H1 (cell line): ENCODE results near the gene SLC44A1. TPM values are rescaled to one million over a fixed set of nuclear protein-coding genes. Genes with fewer than 3 reads are reported as not detected.

Experiments used
- CTCF ChIA-PET: fragments of 300-600 bp; sonication (Branson Sonifier 250); formaldehyde crosslinking; loops from one replicate; lab custom pipeline; 2021; ENCODE audit not compliant: partially characterized antibody; lab: Charles Lee
- POLR2A ChIA-PET: fragments of 300-600 bp; sonication (Branson Sonifier 250); formaldehyde crosslinking; loops from one replicate; lab custom pipeline; 2021; ENCODE audit warnings: inconsistent platforms; ENCODE audit not compliant: partially characterized antibody; lab: Charles Lee
- DNase-seq, 2 experiments: peaks; one replicate each; pipeline versions ENCODE4 v3.0.0 to v3.0.0-alpha.2; 2010 to 2022; ENCODE audit warnings: low spot score in 2 of 2, low read depth in 1 of 2, mixed read lengths in 1 of 2
- FAIRE-seq: peaks from 2 replicates; lab custom pipeline; 2011; peaks lifted over from hg19 to GRCh38; lab: Jason Lieb, UNC
- H2AFZ ChIP-seq: 2 replicates; pipeline ENCODE4 v1.8.1; 2012; ENCODE audit warnings: low read length, inconsistent platforms
- H2AK5ac ChIP-seq: 2 replicates; pipeline ENCODE4 v1.6.1; 2013; ENCODE audit warnings: low read depth, low read length
- H2BK120ac ChIP-seq: replicated peaks from 2 replicates; pipeline ENCODE3; 2013; ENCODE audit warnings: low read depth, low read length, inconsistent platforms
- H2BK12ac ChIP-seq: 2 replicates; pipeline ENCODE4 v1.6.1; 2013; ENCODE audit warnings: low read depth, low read length
- H2BK15ac ChIP-seq: 2 replicates; pipeline ENCODE4 v1.6.1; 2013; ENCODE audit warnings: low read length
- H2BK20ac ChIP-seq: 2 replicates; pipeline ENCODE4 v1.6.1; 2013; ENCODE audit warnings: low read length
- H2BK5ac ChIP-seq: 2 replicates; pipeline ENCODE4 v1.6.1; 2013; ENCODE audit warnings: low read depth, low read length
- H3K14ac ChIP-seq: 2 replicates; pipeline ENCODE4 v1.6.1; 2013; ENCODE audit warnings: inconsistent platforms; ENCODE audit not compliant: insufficient read length
- H3K18ac ChIP-seq: 2 replicates; pipeline ENCODE4 v1.6.1; 2013; ENCODE audit warnings: low read length; ENCODE audit errors: extremely low read depth
- H3K23ac ChIP-seq: 2 replicates; pipeline ENCODE4 v1.6.1; 2013; ENCODE audit warnings: inconsistent platforms; ENCODE audit not compliant: insufficient read length
- H3K23me2 ChIP-seq: 2 replicates; pipeline ENCODE4 v1.6.1; 2013; ENCODE audit warnings: low read depth, low read length
- H3K27ac ChIP-seq: 2 replicates; pipeline ENCODE4 v1.6.1; 2011; ENCODE audit warnings: low read depth, low read length, inconsistent platforms
- H3K27me3 ChIP-seq, 4 experiments: replicated peaks in 1 of 4; 1 replicate in 1 of 4; 2 replicates in 3 of 4; pipeline versions ENCODE4 v1.6.1 to v1.8.1; 2011 to 2013; ENCODE audit warnings: low read length in 3 of 4, mild to moderate bottlenecking in 3 of 4, inconsistent platforms in 2 of 4, mixed read lengths in 2 of 4, moderate library complexity in 1 of 4; ENCODE audit not compliant: control insufficient read depth in 3 of 4, insufficient read depth in 3 of 4; ENCODE audit errors: extremely low read depth in 1 of 4
- H3K36me3 ChIP-seq, 4 experiments: 2 replicates each; pipeline versions ENCODE4 v1.6.1 to v1.8.1; 2011 to 2013; ENCODE audit warnings: mild to moderate bottlenecking in 4 of 4, low read length in 3 of 4, moderate library complexity in 2 of 4, control low read depth in 1 of 4, inconsistent platforms in 1 of 4; ENCODE audit not compliant: insufficient read depth in 4 of 4, control insufficient read depth in 2 of 4
- H3K4ac ChIP-seq: replicated peaks from 2 replicates; pipeline ENCODE3; 2013; ENCODE audit warnings: low read length, low read depth, mixed read lengths, inconsistent platforms; ENCODE audit not compliant: insufficient read length
- H3K4me1 ChIP-seq, 4 experiments: replicated peaks in 1 of 4; 1 replicate in 1 of 4; 2 replicates in 3 of 4; pipeline versions ENCODE4 v1.6.1 to v1.8.1; 2011 to 2013; ENCODE audit warnings: low read length in 3 of 4, inconsistent platforms in 2 of 4, mixed read lengths in 1 of 4; ENCODE audit not compliant: insufficient read depth in 4 of 4, control insufficient read depth in 3 of 4
- H3K4me2 ChIP-seq, 2 experiments: 2 replicates each; pipeline versions ENCODE4 v1.6.1 to v1.8.1; 2011 to 2013; ENCODE audit warnings: low read depth in 2 of 2, low read length in 2 of 2, control low read depth in 1 of 2, inconsistent platforms in 1 of 2, mild to moderate bottlenecking in 1 of 2; ENCODE audit not compliant: insufficient read depth in 1 of 2
- H3K4me3 ChIP-seq, 4 experiments: fragments of 200-600, 300-600 bp in 1 of 4; sonication (generic), shearing (Covaris generic), sonication (Bioruptor Twin) in 1 of 4; 2 replicates each; pipeline versions ENCODE4 v1.5.1 to v1.8.1; 2011 to 2016; ENCODE audit warnings: low read length in 4 of 4, low read depth in 3 of 4, control low read depth in 2 of 4, inconsistent platforms in 2 of 4, mild to moderate bottlenecking in 2 of 4, mixed read lengths in 1 of 4, moderate library complexity in 1 of 4; ENCODE audit not compliant: insufficient read depth in 2 of 4; ENCODE audit errors: extremely low read depth in 1 of 4
- H3K56ac ChIP-seq: replicated peaks from 2 replicates; pipeline ENCODE3; 2013; ENCODE audit warnings: low read depth, mild to moderate bottlenecking, mixed read lengths, low read length, inconsistent platforms; ENCODE audit not compliant: insufficient read length
- H3K79me1 ChIP-seq: 2 replicates; pipeline ENCODE4 v1.6.1; 2013; ENCODE audit warnings: low read depth, low read length, control low read depth
- H3K79me2 ChIP-seq, 2 experiments: 2 replicates each; pipeline versions ENCODE4 v1.6.1 to v1.8.1; 2012 to 2013; ENCODE audit warnings: low read length in 2 of 2, mild to moderate bottlenecking in 2 of 2, inconsistent platforms in 1 of 2; ENCODE audit not compliant: insufficient read depth in 2 of 2, control insufficient read depth in 1 of 2
- H3K9ac ChIP-seq, 4 experiments: replicated peaks in 1 of 4; 1 replicate in 1 of 4; 2 replicates in 3 of 4; pipeline versions ENCODE4 v1.6.1 to v1.8.1; 2011 to 2013; ENCODE audit warnings: low read depth in 3 of 4, low read length in 3 of 4, control low read depth in 2 of 4, mild to moderate bottlenecking in 2 of 4, moderate library complexity in 2 of 4, inconsistent platforms in 1 of 4; ENCODE audit errors: extremely low read depth in 1 of 4
- H3K9me3 ChIP-seq, 2 experiments: 2 replicates each; pipeline versions ENCODE4 v1.6.1 to v1.8.1; 2012 to 2013; ENCODE audit warnings: mild to moderate bottlenecking in 2 of 2, moderate library complexity in 2 of 2, control low read depth in 1 of 2, inconsistent platforms in 1 of 2, low read depth in 1 of 2, low read length in 1 of 2, mixed read lengths in 1 of 2; ENCODE audit not compliant: insufficient read depth in 2 of 2
- H4K20me1 ChIP-seq, 2 experiments: replicated peaks in 1 of 2; 2 replicates each; pipeline versions ENCODE3 to v1.8.1; 2011 to 2013; ENCODE audit warnings: inconsistent platforms in 2 of 2, low read length in 2 of 2, mild to moderate bottlenecking in 1 of 2; ENCODE audit not compliant: insufficient read depth in 2 of 2, control insufficient read depth in 1 of 2
- H4K5ac ChIP-seq: 2 replicates; pipeline ENCODE4 v1.6.1; 2013; ENCODE audit warnings: low read length, low read depth, mixed read lengths, inconsistent platforms; ENCODE audit not compliant: insufficient read length
- H4K8ac ChIP-seq: 2 replicates; pipeline ENCODE4 v1.8.0; 2013; ENCODE audit warnings: mild to moderate bottlenecking, moderate library complexity, low read length, inconsistent platforms; ENCODE audit not compliant: insufficient read depth; ENCODE audit errors: extremely low read depth
- H4K91ac ChIP-seq: replicated peaks from 2 replicates; pipeline ENCODE3; 2013; ENCODE audit warnings: low read length, mixed read lengths, inconsistent platforms; ENCODE audit not compliant: insufficient read length
- POU5F1 ChIP-seq: IDR thresholded peaks from 2 replicates; pipeline ENCODE4 v1.6.1; 2011; ENCODE audit warnings: low read depth, mild to moderate bottlenecking, low read length, moderate library complexity
- RAD21 ChIP-seq, 2 experiments: IDR thresholded peaks in 1 of 2; conservative IDR thresholded peaks in 1 of 2; 2 replicates each; pipeline ENCODE4 v1.6.1; 2011; ENCODE audit warnings: low read depth in 2 of 2, low read length in 2 of 2, improper control_type of control experiment in 1 of 2, inconsistent platforms in 1 of 2, mild to moderate bottlenecking in 1 of 2, moderate library complexity in 1 of 2
- RBBP5 ChIP-seq: IDR thresholded peaks from 2 replicates; pipeline ENCODE4 v1.7.1; 2012; ENCODE audit warnings: low read depth, mild to moderate bottlenecking, inconsistent platforms, low read length, moderate library complexity, borderline replicate concordance
- RXRA ChIP-seq: IDR thresholded peaks from 2 replicates; pipeline ENCODE4 v1.6.1; 2011; ENCODE audit warnings: low read depth, mild to moderate bottlenecking, low read length, moderate library complexity; ENCODE audit not compliant: insufficient read depth
- SIRT6 ChIP-seq: IDR thresholded peaks from one replicate; pipeline ENCODE4 v1.7.1; 2012; ENCODE audit warnings: low read length, inconsistent platforms
- WGBS, 2 experiments: shearing (Covaris generic) in 1 of 2; methylation state at CpG; one replicate each; pipeline versions ENCODE4 v1.1.6 to v1.1.7; 2013 to 2015; ENCODE audit warnings: low lambda C conversion rate in 2 of 2, mixed read lengths in 2 of 2, inconsistent platforms in 1 of 2, low coverage in 1 of 2, missing lambda C conversion rate in 1 of 2; ENCODE audit not compliant: insufficient replicate concordance in 2 of 2, insufficient coverage in 1 of 2, insufficient read length in 1 of 2; ENCODE audit errors: extremely low coverage in 1 of 2, missing lambda C conversion rate in 1 of 2; 5-methylcytosine and 5-hydroxymethylcytosine counted together
- polyA plus RNA-seq, 7 experiments: library from polyadenylated mRNA; depleted of rRNA in 3 of 7; stranded (reverse) in 5 of 7; unstranded in 2 of 7; fragments of >200 nt in 5 of 7; fragments of 200-250 nt in 2 of 7; gene quantifications; 1 replicate in 5 of 7; 2 replicates in 1 of 7; 4 replicates in 1 of 7; pipeline versions ENCODE4 v1.2.1 to v1.2.3, GENCODE V29; 2011 to 2013; ENCODE audit warnings: missing spikeins in 2 of 7, mixed read lengths in 2 of 7
- total RNA-seq: library from RNA; stranded (reverse); fragmentation: NEBNext Ultra II Directional; extraction: Animal tissue kit (Norgen Biotek cat#: 25700); gene quantifications from 2 replicates; pipeline ENCODE4 v1.2.1, GENCODE V29; 2021
- TF ChIP-seq, protein P1 (sequence below), 3 experiments: IDR thresholded peaks; 1 replicate in 2 of 3; 2 replicates in 1 of 3; pipeline versions ENCODE4 v1.5.1 to v1.6.1; 2011; ENCODE audit warnings: low read length in 3 of 3, mild to moderate bottlenecking in 3 of 3, inconsistent platforms in 2 of 3, low read depth in 1 of 3, moderate library complexity in 1 of 3; ENCODE audit not compliant: insufficient read depth in 1 of 3; ENCODE audit errors: control extremely low read depth in 1 of 3

Gene SLC44A1
- total and polyA plus RNA-seq, 2 of the 8 experiments (the other 6 are each of a cell fraction or from before 2014, with no cell fraction given), result 30.5 to 71.2 TPM

DNA sequence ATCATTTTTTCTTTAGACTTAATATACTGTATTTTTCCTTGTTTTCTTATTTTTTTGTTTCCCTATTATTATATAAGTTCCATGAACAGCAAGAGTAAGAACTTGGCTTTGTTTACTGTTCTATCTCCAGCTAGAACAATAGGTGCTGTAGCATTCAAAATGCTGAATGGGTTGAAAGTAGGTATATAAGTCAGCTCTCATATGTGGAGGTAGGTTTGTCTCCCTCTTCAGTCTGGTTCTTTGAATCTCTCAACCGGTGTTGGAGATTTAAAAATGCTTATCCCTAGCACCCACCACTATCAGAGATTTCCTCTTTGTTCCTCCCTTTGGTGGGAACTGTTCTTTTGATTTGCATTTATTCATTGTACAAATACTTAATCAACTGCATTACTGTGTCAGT lies 115.9 kb downstream of the SLC44A1 start:
- H3K4me3 ChIP-seq, result no peak overlapping the region
- H3K4me2 ChIP-seq, result no peak overlapping the region
- FAIRE-seq, result no peak
- no peak overlapping the region for H4K91ac ChIP-seq
- H2BK120ac ChIP-seq, result no peak overlapping the region
- no peaks in the 10 kb centered on the region for H4K20me1 ChIP-seq
- H3K27me3 ChIP-seq, result no peaks in the 10 kb centered on the region
- TF ChIP-seq RAD21 (IDR thresholded peaks at IDR 0.05 in 1 of 2, conservative IDR thresholded peaks at IDR 0.05 in 1 of 2; ENCODE audit: low read depth in 2 of 2, low read length in 2 of 2) (peak; percentile 18 to 30; a peak in 3 of 4 replicates), POU5F1 (no peak), SIRT6 (no peak), RXRA (no peak), RBBP5 (no peak)
- TF ChIP-seq, protein P1, sequence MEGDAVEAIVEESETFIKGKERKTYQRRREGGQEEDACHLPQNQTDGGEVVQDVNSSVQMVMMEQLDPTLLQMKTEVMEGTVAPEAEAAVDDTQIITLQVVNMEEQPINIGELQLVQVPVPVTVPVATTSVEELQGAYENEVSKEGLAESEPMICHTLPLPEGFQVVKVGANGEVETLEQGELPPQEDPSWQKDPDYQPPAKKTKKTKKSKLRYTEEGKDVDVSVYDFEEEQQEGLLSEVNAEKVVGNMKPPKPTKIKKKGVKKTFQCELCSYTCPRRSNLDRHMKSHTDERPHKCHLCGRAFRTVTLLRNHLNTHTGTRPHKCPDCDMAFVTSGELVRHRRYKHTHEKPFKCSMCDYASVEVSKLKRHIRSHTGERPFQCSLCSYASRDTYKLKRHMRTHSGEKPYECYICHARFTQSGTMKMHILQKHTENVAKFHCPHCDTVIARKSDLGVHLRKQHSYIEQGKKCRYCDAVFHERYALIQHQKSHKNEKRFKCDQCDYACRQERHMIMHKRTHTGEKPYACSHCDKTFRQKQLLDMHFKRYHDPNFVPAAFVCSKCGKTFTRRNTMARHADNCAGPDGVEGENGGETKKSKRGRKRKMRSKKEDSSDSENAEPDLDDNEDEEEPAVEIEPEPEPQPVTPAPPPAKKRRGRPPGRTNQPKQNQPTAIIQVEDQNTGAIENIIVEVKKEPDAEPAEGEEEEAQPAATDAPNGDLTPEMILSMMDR (IDR thresholded peaks at IDR 0.05; ENCODE audit: control extremely low read depth in 1 of 3, insufficient read depth in 1 of 3, low read depth in 1 of 3, low read length in 3 of 3), result peak in 2 of 3 experiments; percentile 21 to 23; a peak in 2 of 4 replicates
- TF ChIP-seq, all 59 proteins: peak for 2
- Histone ChIP-seq H3K27ac (no peak overlapping the region), H3K9ac (no peak overlapping the region), H2AFZ (no peak overlapping the region), H3K4me1 (no peaks in the 10 kb centered on the region), H3K36me3 (peaks cover 6 to 40% (median 13%) of the 10 kb centered on the region in 4 experiments; a peak in 6 of 8 replicates), H3K4ac (no peak overlapping the region), H3K23ac (no peak overlapping the region), H3K79me2 (no peaks in the 10 kb centered on the region), H3K14ac (no peak overlapping the region), H3K23me2 (peaks cover 2% of the 10 kb centered on the region; the same call in 1 of the 2 replicates), H4K5ac (no peak overlapping the region), H4K8ac (no peak overlapping the region), H2BK20ac (no peak overlapping the region), H2BK12ac (no peak overlapping the region), H2BK5ac (no peak overlapping the region), H3K18ac (no peak overlapping the region), H3K56ac (no peak overlapping the region), H2BK15ac (no peak overlapping the region), H3K9me3 (no peaks in the 10 kb centered on the region; a peak in 1 of 4 replicates), H2AK5ac (no peak overlapping the region), H3K79me1 (0 out of 2 replicates have a peak, but pooled peaks cover 2% of the 10 kb centered on the region)
- DNase-seq, result no peak
- POLR2A ChIA-PET, result interaction anchor here (0.9 to 1.2 kb wide), 4 partner anchors 13 to 116 kb away, joined by 3 to 4 read pairs (median 3); partner anchors contain the start of gene SLC44A1
- CTCF ChIA-PET, result interaction anchor here (0.8 to 1.9 kb wide), 9 partner anchors 11 to 580 kb away, joined by 3 to 12 read pairs (median 3); no protein-coding TSS in a partner anchor
- WGBS, 2 experiments, result 81% methylated on average over 1 of the region's 1 CpG; no CpG with 5 or more reads in 1 of the 2 experiments
